NCI-H2227 (cell line): ENCODE measurements around the gene MAGI1.

ENCODE experiments used
- DNase-seq: peaks from one replicate; lab custom pipeline; 2025; ENCODE audit not compliant: unreplicated experiment; lab: John Stamatoyannopoulos, UW

Gene MAGI1

DNA sequence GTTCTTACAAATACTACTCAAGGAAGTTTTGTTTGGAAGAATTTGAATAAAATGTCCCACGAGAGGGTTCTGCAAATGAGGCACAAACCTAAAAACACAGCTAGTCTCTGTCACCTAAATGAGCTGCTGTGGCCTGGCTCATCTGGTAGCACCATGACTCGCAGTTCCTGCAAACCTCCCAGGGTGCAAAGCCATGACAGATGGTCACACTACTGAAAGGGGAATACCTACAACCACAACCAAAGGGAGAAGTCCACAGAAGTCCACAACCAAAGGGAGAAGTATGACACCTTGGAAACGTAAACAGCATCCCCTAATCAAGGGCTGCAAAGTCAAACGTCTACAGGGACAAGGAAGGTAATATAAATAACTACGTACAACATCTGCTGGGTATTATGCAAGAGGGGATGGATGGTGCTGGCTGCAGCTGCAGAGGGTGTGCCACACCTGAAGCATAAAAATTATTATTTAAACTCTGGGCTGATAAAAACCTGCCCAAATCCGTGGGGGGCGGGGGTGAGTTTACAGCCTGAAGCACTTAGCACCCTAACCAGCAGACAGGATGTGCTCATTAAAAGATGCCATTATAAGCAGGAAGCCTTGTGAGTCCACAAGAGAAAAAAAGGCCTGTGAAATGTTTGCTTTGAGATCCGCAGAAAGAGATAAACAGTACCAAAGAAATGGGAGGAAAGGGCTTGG, 184.0 kb downstream of the MAGI1 start:
- no peak for DNase-seq

- DNase-seq = no peak
Observed at GRCh38 chr3:65851827-65852226, 186.9 kb downstream of the MAGI1 start.

DNA sequence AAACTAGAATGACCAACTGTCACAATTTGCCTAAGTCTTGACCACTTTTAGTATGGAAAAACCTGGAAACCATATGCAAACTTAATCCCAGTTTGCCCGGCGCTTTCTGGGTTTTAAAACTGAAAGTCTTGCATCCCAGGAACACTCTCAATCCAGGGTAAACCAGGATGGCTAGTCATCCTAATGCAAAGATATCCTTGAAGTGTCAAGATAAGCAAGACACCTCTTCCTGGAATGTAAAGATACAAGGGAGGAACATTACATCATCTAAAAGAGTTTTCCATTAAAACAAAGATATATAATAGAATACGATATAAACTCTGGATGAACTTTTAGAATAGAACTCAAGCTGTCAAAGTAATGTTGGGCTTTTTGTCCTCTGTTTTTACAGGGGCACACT, 188.5 kb downstream of the MAGI1 start:
- DNase-seq = no peak

- DNase-seq = no peak
Observed at GRCh38 chr3:65848024-65848423, 190.7 kb downstream of the MAGI1 start.

DNA sequence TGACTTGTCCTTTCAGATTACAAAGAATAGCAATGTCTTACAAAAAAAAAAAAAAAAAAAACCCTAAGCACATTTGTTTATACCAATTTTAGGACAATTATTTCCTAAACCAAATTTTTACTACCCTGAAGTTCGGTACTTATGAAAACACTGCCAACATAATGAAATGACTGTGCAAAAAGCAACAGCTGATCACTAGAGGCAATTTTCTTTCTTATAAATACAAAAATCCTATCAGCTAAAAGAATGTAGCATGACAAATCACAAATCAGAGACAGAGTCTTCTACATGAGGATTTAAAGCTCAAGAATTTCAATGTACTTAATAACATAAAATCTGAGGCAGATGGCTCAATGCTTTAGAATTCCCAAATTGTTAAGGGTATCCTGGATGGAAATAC, 191.8 kb downstream of the MAGI1 start:
- no peak for DNase-seq

- no peak for DNase-seq
Observed at GRCh38 chr3:65844370-65844769, 194.3 kb downstream of the MAGI1 start.

GRCh38 chr3:65843732-65844131, 195.0 kb downstream of the MAGI1 start:
- no peak for DNase-seq

DNA sequence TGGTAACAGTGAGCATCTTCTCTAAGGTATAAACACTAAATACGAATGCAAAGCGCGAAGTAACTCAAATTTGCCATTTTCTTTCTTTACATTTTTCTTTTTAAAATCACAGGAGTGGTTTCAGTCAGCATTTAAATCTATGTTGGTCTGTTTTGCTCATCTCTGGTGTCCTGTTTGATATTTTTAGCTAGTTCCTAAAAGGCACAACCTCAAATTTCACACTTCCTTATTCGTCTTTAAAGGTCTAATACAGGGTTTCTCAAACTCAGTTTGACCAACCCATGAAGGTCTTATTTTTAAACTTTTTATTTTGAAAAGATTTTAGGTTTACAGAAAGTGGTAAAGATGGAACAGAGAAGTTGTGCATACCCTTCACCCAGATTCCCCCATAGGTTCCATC, 201.1 kb downstream of the MAGI1 start:
- DNase-seq = no peak

DNA sequence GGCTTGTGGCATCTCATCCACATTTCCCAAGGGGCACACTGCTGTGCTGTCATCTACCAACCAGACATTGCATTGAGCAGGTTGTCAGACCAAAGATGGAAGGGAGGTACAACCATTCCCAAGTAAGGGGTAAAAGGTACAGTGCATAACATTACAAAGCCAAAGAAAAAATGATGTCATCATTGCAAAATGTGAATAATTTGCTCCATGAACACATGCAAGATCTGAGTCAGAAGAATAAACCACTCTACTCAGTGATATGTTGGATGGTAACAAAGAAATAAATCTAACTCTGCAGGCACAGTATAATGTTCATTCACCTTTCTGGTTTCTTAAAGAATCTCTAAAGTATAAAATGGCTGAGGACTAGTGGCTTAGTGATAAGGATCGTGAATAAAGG, 202.7 kb downstream of the MAGI1 start:
- no peak for DNase-seq

- no peak for DNase-seq
Observed at GRCh38 chr3:65833761-65834505, 204.8 kb downstream of the MAGI1 start.

DNA sequence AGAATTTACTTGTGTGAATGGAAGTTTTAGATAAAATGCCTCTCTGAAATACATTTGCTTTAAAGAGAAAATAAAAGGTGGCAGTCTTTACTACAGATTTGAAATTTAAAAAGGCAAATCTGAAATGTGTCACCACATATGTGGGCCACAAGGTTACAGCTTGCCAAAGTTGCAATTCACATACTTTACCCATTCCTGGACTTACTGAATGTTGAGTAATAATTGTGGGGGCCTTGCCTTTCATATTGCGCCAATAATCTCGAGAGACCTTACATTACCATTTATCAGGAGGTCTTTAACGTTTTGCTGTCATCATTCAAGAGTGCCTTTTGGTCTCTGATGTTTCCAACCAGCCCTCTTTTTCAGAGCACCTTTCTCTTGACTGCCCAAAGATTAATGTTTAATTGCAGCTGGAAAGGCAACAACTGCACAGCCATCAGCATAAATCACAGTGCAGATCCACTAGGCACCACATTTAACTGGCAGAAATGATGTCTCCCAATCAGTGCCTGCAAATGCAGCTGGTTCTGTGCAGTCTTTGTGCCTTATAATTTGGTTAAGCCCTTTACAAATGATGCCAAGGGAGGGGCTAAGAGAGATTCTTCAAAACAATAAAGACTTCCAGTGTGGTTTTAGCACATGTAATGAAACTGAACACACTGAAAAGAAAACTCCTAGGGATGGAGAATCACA, 206.8 kb downstream of the MAGI1 start:
- DNase-seq = peak; percentile 15

- DNase-seq = no peak
Observed at GRCh38 chr3:65830948-65831732, 207.6 kb downstream of the MAGI1 start.

GRCh38 chr3:65829228-65829627, 209.5 kb downstream of the MAGI1 start:
- DNase-seq = no peak

- DNase-seq = no peak
Observed at GRCh38 chr3:65828706-65829105, 210.0 kb downstream of the MAGI1 start.

DNA sequence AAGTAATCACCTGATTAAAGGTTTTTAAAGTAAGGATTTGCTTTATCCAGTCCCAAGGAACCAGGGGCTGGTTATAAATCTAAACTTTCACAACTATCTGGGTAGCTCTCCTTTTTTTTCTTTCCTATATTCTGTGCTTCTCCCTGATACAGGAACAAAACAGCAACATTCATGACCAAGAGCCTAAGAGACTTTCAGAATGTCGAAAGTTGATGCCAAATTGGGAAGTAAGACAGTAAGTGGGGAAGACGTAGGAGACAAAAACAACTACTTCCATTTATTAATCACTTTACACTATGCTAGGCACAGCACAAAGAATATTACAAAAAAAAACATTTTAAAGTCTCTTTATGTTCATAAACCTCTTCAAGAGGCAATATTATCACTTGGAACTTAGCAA, 211.6 kb downstream of the MAGI1 start:
- no peak for DNase-seq

DNA sequence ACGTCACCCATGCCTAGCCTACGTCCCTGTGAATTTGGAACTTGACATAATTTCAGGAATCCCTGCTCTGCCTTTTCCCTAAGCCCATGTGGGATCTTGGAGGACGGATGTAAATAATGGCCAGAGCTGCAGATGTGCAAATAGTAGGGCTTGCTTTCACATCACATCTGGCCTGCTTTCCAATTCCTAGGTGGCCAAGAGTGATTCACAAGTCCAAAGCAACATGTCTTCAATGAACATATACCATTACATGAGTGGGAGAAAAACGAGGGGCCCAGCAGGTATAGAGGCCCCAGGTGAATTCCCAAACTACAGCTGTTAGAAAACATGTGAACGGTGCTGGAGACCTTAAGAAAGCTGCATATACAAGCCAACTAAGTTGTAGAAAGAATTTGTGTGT, 214.6 kb downstream of the MAGI1 start:
- no peak for DNase-seq

DNA sequence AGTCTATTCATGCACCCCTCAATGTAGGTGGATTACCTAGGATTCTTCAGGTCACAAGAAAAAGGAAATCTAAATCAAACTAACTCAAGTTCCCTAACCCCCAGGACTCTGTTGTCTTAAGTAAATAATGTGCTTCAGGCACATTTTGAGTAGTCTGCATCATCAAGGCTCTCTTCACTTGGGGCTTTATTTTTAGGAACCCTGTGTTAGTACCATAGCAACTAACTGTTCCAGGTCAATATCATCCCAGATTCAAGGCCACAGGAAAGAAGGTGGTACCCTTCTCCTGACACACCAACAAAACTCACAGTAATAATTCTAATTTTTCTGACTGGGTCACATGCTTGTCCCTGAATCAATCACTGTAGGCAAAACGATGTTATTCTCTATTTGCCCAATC, 218.1 kb downstream of the MAGI1 start:
- no peak for DNase-seq

- no peak for DNase-seq
Observed at GRCh38 chr3:65819896-65820295, 218.8 kb downstream of the MAGI1 start.

GRCh38 chr3:65817553-65818126, 221.1 kb downstream of the MAGI1 start:
- no peak for DNase-seq

DNA sequence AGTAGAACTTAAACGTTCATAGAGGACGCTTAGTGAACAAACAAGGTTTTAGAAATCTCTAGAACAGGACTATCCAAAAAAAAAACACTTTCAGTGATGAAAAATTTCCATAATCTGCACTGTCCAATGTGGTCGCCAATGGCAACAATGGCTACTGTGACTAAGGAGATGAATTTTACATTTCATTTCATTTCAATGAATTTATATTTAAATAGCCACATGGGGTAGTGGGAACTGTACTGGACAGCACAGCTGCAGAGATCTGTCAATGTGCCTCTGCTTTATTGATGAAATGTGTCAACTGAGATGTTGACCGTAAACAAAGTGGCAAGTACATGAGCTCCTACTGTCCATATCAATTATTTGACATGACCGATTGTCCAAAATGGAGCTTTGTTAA, 222.5 kb downstream of the MAGI1 start:
- no peak for DNase-seq
